Measurements from ENCODE around the gene CELF2.

The CELF2 gene

DNA sequence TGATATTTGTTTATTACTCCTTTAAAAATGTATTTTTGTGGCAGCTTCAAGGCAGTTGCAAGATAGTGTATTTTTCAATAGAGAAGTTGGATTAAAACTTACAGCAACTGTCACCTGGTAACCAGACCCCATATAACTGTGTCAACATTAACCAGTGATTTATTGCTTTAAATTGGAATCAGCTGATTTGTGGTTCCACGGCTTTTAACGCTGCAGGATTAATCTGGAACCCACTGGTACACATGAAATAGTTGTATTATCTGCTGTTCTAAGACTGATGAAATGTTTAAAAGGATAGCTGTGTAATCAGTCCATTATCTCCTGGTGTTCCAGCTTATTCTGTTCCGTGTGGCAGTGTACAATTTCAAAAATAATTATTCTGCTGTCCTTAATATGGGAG, 180.2 kb downstream of the CELF2 start:
- no peak for DNase-seq (ENCODE audit: low spot score)

DNA sequence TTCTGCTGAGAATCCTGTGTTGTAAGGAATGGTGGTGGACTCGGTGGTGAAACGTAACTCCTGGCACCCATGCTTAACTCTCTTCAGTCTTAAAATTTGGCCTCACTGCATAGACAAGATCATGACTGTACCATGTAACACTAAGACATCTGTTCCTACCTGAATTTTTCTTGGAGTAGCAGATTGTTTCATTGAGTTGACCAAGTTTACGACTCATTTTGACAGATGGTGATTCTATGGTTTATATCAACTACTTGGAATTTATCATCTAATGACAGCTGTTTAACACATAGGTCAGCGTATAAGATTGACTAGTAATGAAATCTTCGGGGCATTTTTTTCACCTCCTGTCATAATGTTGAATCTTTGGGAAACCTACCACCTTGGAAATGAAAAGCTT, 184.2 kb downstream of the CELF2 start:
- DNase-seq (ENCODE audit: low spot score): no peak

DNA sequence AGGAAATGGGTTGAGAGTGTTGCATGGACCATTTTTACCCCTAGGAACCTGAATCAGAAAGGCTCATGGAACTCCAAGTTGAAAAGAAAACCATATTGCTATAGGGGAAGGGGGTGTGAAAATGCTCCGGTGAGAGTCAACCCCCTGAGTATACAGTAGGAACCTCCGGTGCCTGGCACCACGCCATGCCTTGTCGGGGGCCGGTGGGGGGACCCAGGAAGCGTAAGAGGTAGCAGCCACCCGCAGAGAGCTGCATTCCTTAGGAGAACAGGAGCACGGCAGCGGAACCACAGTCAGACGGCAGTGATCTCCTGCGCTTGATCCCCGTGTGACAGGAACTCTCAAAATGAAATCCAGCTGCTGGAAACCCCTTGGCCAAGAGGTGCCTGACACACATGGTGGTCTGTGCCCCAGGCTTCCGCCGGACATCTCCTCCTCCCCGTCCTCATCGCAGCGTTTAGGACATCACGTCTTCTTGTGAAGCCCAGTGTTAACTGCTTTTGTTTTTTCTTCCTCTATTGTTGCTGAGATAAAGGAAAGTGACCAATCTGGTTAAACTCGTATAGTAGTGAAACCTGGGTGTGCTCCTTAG, 186.8 kb downstream of the CELF2 start:
- DNase-seq (ENCODE audit: low spot score): no peak

DNA sequence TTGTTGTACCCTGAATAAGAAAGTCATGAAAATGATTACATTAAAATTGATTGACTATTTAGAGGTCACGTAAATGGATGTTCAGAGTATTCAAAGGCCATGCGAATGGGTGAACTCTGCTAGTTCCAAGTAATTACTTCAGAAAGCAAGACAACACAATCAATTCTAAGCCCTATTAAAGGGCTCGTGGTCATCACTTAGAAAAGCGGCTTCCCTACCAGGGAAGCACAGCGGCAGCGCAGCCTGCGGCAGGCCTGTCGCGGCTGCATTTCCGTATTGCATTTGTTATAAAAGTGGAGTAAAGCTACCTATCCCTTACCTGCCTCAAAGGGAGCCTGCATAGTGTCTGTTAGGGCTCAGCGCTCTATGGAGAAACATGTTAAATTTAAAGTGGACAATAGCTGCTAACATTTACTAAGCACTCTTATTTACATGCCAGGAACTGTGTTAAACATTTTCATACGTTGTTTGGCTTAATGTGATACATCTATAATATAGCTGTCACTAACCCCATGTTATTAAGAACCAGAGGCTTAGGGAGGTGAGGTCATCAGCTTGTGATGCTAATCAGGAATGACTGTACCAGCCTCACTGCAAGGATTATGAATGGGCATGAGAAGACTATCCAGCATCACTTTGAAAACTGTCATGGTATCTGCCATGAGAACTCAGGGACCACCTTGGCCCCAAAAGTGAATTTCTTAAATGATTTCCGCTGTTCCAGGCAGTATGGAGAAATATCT, 187.5 kb downstream of the CELF2 start:
- no peak for DNase-seq (ENCODE audit: low spot score)

DNA sequence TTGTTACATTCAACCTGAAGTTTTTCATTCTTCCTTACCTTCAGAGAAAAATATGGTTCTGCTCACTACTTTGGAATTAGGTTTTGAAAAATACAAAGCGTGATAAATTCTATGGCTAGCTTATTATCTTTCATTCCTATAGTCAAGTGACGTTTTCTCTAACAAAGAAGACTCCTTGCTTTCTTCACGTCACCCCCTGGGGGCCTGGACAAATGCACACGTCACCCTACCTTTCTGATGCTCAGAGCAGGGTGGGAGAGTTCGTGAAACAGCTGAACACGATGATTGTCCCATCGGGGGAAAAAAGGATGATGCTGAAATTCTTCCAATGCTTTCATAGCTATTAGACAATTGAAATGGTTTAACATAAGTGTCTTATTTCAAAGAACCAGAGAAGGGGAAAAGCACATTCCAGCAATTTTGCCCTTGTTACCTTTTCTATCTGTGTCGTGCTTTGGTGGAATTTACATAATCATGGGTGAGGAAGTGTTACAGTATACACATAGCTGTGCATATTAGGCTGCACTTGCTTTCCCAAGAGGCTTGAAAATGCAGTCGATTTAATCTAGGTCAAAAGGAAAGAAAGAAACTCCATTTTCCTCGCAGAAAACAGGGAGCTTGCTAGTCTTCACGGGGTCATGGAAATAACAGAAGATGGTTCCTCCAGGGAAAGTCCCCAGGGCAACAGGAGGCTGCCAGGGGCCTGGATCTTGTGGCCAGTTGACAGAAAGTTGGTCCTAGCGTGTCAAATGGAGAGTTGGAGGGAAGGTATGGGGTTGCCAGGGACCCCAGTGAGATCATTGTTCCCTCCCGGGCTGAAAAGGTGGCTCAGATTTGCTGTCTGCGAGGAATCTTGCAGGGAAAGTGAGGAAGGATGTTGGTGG, 189.2 kb downstream of the CELF2 start:
- DNase-seq (ENCODE audit: low spot score): no peak

DNA sequence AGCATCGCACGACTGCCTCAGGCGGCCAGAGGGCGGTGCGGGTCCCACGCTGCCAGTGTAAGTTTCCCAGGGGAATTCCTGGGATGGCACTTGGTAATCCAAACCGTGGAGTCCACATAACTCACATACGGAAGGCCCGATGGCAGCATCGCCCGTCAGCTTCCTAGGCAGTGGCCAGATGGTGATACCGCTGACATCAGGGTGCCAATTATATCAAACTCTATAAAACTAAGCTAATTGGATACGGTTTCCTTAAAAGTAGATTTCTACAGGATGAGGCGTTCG, 189.8 kb downstream of the CELF2 start:
- no peak for DNase-seq (ENCODE audit: low spot score)

DNA sequence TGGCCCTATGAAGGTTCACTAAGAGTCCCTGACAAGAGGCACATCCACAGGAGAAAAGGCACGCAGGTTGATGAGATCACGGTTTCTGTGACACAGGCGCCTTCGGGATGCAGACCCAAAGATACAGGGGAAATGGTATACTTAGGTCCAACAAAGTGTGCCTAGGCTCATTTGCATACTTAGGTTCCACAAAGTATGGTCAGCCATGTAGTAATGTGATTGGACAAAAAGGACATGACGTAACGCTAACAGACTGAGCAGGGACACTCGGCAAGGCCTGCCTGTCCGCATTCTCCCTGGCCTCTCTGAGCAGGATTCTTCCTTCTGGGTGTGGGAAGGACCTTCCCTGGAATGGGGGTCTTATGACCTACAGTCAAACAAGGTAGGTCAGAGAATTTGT, 190.6 kb downstream of the CELF2 start:
- DNase-seq (ENCODE audit: low spot score): no peak

DNA sequence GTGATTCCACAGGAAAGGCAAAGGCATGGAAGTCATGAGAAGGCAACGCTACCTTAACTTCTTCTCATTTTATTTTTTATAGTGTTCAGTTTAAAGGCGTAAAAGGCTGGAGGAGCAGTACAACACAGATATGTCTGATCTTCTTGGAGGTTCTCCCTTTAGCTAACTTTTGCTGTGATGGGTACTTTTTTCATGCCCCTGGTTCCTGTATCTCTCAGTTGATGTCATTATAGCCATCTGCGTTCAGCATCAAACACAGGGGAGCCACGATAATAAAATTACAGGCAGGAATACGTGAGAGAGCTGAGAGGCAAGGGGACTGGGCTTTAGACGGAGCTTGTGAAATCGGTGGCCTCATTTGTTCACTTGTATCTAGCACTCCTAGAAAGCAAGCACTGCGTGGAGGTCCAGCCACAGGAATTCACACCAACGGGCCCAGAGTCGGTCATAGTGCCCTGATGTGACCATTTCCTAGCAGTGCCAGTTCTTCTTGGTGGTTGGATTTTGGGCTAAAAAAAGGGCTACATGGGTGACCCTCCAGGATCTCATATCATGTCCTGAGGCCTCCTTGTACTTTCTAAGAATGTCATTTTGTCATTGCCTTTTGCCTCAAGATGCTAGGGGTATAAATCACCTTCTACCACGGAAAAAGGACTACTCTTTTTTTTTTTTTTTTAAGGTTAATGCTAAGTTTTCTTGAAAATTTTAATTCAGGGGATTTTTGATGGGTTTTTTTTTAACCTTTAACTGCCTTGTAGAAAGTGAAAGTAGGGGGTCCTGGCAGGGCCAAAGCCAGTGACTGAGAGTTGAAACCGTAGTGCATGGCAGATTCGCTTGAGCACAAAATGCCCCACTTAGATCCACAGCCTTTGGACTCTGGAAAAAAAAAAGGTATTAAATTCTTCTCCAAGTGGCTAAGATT, 191.5 kb downstream of the CELF2 start:
- DNase-seq (ENCODE audit: low spot score): no peak

DNA sequence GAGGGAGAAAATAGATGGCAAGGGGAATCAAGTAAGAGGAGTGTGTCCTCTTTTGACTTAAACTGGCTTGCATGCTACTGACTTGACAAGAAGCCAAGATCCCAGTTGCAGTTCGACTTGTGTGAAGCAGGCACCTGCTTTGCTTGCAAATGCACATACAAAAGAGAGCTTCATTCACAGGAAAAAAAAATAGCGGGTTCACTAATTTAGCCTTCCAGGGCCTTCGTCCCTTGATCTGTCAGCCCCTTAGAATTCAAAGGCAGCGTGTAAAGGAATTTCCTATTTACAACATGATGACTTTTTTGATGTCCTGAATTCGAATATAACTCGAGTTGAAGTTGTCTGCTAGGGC, 192.1 kb downstream of the CELF2 start:
- no peak for DNase-seq (ENCODE audit: low spot score)

DNA sequence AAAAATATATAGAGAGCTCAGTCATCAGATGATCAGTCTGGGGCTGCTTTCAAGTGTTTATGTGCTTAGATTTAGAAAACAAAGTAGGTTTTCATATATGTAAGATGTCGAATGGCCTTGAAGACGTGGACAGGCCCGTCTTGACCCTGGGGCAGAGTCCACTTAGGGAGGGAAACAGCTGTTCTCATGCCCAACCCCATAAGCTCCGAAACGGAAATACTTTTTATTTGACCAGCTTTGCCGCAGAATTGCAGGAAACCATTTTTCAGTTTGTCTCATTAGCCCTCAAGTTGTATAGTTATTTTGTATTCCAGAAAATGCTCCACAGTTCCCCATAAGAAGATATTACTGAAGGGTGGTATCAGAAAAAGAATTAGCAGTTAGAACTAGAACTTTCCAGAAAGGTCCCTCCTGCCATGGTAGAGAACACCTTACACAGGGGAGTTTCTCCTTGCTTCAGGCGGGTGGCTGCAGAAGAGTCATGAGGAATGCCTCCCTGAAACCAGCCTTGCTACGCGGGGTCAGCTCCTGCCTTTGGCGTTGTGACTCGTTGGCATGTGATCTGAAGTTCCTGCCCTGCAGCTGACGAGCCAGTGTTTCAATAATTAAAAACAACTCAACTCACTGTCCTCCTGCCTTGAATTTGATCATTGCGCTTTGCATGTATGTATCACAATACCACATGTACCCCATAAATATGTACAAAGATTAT, 192.7 kb downstream of the CELF2 start:
- DNase-seq (ENCODE audit: low spot score): no peak

DNA sequence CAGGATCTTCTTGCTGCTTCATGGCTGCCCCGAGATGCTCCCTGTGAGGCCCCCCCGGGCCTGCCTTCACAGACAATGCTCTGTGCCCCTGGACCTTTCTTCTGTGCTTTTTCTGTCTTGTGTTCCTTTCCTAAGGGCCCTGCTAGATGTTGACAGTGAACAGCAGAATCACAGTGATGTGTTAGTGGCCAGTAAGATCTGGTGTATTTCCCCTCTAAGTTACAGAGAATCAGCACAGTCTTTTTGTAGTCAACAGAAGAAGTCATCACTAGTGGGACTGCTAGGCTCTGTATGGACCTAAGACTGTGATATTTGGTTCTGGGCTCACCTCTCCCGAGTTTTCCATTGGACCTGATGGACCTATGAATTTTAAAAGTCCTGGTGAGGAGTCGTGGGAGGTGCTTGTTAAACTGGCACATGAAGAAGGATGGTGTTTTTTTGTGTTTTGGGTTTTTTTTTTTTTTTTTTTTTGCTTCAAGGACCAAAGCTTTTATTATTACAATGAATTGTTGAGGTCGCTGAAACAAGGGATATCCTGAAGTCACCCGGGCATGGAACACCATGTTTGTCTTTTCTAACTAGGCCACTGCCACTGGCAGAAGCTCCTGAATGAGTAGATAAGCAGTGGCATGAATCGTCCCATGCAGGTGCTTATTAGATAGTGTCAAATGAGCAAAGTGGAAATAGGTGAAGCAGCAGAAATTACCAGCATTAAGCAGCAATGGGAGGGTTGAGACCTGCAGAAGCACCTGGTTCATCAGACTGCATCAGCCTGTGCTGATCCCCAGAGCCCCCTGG, 194.8 kb downstream of the CELF2 start:
- DNase-seq (ENCODE audit: low spot score): no peak

DNA sequence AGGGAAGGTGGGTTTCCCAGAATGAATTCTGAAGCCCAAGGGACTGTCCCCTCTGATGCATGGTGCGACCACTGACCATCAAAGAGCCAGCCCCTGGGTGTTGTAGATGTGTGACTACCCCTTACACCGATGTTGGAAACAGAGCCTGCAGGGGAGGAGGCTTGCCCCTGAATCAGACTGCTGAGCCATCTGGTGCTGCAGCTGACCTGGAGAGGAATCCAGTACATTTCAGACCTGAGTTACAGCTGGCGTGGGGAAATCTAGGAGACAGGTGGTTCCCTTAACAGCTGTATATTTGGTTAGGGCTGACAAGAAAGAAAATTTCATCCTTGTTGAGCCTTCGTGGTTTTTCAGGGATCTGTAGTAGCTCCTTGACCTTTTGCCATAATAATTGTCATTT, 195.5 kb downstream of the CELF2 start:
- DNase-seq (ENCODE audit: low spot score): no peak

DNA sequence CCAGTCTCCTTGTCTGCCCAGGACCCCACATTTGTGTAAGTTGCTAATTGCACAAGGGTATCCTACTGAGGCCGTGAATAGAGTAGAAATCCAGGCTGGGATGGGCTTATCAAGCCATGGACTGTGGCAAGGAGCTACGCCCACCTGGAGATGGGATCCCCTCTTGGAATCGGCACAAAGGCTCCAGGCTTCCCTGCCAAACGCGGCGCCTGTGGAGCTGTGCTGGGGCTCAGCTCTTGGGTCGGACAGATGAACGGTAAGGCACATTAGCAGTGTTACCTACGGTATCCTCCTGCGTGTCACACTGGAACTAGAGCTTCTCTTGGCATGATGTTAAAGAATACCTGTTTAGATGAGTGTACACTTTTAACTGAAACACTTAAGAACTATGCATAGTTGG, 196.7 kb downstream of the CELF2 start:
- DNase-seq (ENCODE audit: low spot score): no peak

DNA sequence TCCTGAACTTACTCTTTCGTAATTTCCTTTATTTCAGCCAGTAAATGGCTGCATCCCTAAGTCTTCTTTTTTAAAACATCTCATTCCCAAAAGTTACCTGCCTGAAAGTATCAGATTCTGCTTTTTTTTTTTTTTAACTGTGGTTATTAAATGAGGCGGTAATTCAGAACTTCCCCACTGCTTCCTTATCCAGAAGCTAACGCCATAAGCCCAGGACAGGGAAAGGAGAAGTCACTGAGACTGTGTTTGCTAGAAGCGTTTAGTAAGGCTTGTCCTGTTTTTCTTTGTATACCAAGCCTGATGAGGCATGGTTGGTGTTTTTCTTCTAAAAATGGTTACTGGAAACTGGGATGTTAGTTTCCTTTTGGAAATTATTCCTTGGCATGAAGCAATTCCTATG, 197.8 kb downstream of the CELF2 start:
- no peak for DNase-seq (ENCODE audit: low spot score)

DNA sequence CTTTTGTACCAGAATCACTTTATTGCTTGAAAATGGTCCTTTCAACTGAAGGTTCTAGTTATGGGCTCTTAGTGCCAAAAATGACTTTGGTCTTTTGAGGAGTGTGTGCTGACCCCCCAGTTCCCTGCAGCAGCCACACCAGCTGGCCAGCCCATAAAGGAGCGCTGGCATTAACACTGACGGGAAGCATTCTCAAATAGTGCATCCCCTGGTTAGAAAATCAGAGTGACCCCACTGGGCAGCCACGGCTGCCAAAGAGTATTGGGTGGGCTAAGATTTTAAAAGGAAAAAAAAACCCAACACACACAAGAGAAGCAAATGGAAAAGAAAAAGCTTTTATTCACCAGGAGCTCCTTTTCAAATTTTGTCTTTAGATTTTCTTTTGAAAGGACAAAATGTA, 199.8 kb downstream of the CELF2 start:
- DNase-seq (ENCODE audit: low spot score): no peak

DNA sequence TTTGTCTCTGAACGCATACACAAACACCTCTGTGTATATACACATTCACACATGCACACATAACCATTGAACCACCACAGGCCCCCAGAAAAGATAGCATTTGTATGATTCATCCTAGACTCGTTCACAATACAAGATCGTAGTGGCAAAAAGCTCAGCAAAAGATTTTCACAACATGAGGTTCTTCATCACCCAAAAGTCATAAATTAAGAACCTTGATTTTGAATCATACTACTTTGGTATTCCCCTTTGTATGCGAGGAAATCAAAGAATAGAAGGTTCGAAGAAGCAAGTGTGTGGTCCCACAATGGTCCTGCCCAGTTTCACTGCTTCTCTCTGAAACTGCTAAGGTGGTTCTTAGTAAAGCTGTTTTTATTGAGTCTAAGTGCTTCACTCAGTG, 200.7 kb downstream of the CELF2 start:
- no peak for DNase-seq (ENCODE audit: low spot score)

DNA sequence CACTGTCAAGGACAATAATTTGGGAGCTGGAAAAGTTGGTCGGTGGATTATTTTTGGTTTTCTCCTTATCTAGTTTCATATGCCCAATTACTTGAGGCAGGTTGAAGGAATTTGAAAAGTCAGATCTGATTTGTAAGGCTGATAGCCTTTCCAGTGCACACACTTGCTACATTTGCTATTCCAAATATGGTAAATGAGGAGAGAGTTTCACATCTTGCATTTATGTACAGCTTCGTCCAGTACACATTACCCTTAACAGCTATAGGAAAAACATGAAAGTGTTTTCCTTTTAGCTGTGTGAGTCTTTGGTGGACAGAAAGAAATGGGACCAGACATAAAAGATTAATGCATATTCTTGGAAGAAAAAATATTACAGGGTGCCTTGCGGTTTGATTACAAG, 201.8 kb downstream of the CELF2 start:
- DNase-seq (ENCODE audit: low spot score): no peak

DNA sequence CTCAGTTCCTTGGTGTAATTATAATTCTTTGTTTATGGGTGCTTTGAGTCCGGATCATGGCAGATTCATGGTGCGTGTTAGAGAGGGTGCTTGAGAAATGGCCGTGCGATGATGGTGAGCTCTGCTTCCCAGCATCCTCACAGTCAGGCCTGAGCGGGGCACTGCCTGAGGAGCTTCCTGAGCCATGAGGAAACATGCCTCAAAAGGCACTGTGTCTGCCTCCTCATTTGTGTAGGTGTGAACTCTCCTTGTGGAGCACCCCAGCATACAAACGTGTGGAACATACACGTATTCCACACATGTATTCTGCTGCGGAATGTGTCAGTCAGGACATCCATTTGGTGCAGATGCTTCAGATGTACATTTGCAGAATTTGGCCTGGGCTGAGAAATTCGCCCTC, 205.4 kb downstream of the CELF2 start:
- no peak for DNase-seq (ENCODE audit: low spot score)

DNA sequence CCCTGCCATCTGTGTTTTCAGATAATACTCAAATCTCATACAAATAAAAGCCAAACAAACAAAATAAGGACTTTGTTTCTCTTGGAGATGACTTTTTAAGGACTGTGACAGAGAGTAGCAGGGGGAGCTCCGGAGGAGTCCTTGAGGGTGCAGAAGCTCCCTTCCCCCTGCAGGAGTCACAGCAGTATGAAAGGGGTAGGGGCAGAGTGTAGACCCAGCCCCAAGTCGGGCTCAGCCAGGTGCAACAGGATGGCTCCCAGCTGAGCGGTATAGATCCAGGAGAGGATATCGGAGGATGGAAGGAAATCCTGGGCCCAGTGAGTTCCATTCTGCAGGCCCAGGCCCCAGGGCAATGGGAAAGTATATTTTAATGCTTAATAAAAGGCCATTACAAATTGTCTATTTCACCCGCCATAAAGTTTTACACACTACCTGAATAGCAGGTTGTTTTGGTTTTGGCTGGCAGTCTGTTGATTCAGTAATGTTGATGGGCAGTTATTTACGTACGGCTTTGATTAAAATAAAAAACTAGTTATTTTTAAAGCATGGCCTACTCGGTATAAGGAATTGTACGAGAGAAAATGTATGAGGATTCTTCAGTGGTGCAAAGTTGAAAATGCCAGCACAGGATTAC, 206.0 kb downstream of the CELF2 start:
- DNase-seq (ENCODE audit: low spot score): no peak

DNA sequence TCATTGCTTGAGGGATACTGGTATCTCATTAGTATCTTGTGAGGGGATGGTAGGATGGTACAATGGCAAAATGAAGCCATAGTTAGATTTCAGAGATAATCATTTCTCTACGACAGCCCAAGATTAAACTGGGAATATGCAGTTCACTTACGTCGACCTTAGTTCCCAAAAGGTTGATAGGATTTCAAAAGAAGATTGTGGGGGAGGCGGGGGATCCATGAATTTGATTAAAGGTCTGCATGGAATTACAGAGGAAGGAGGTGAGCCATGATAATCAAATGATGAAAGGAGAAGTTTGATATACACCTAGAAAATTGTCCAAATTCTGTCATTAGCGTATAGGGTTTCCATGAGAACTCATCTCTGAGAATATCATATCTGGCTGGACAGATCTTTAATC, 206.6 kb downstream of the CELF2 start:
- no peak for DNase-seq (ENCODE audit: low spot score)

Measured in germinal center (tissue), 1 donor.